Activated CD8-positive, alpha-beta T cell treated with anti-CD3 and anti-CD28 coated beads for 36 hours (primary cell): Measurements from ENCODE around the gene GPR158. TPM values are rescaled to one million over a fixed set of nuclear protein-coding genes. Genes with fewer than 3 reads are reported as not detected.
"Not testable (repeated sequence)": the region's sequence is repeated elsewhere in the genome, so short reads cannot be mapped to it uniquely, and the experiment has no call there.

Source experiments
- ATAC-seq: fragments of 200-7000 bp; cut with Tn5 transposase; one replicate; pipeline ENCODE4 v1.10.0; 2021; ENCODE audit warnings: mild to moderate bottlenecking, moderate library complexity
- CTCF ChIA-PET: fragments of 350-600 bp; sonication (Branson Sonifier 250); formaldehyde crosslinking; loops from one replicate; lab custom pipeline; 2021; ENCODE audit warnings: antibody characterized with exemption; lab: Charles Lee
- POLR2A ChIA-PET: fragments of 350-600 bp; sonication (Branson Sonifier 250); formaldehyde crosslinking; loops from one replicate; lab custom pipeline; 2021; ENCODE audit warnings: antibody characterized with exemption; lab: Charles Lee
- DNase-seq: peaks from one replicate; pipeline ENCODE4 v3.0.0-alpha.2; 2020
- H3K27ac Mint-ChIP-seq: one replicate; pipeline ENCODE4 v1.8.0; 2021; ENCODE audit warnings: mild to moderate bottlenecking, mixed read lengths
- H3K27me3 Mint-ChIP-seq: one replicate; pipeline ENCODE4 v1.8.0; 2021; ENCODE audit warnings: mixed read lengths
- H3K36me3 Mint-ChIP-seq: one replicate; pipeline ENCODE4 v1.8.0; 2021; ENCODE audit warnings: low read depth, mixed read lengths
- H3K4me1 Mint-ChIP-seq: one replicate; pipeline ENCODE4 v1.8.0; 2021; ENCODE audit warnings: low read depth, mixed read lengths
- H3K4me3 Mint-ChIP-seq: one replicate; pipeline ENCODE4 v1.8.0; 2021; ENCODE audit warnings: mild to moderate bottlenecking, moderate library complexity, mixed read lengths
- H3K9me3 Mint-ChIP-seq: one replicate; pipeline ENCODE4 v1.8.0; 2021; ENCODE audit warnings: mixed read lengths
- intact Hi-C: fragments of 100-400 bp; cut with micrococcal nuclease; formaldehyde crosslinking; loops from one replicate; pipeline ENCODE4 v1.10.0; 2022
- total RNA-seq, 2 experiments: library from RNA; stranded (reverse); gene quantifications; one replicate each; pipeline ENCODE4 v1.2.3, GENCODE V29; 2021
- TF ChIP-seq, protein P1 (sequence below): fragments of 200-600 bp; IDR thresholded peaks from one replicate; pipeline ENCODE4 v1.8.0; 2022; ENCODE audit warnings: antibody characterized with exemption, mild to moderate bottlenecking

The GPR158 gene
- total RNA-seq, 2 experiments from 2014 or later: not detected

DNA sequence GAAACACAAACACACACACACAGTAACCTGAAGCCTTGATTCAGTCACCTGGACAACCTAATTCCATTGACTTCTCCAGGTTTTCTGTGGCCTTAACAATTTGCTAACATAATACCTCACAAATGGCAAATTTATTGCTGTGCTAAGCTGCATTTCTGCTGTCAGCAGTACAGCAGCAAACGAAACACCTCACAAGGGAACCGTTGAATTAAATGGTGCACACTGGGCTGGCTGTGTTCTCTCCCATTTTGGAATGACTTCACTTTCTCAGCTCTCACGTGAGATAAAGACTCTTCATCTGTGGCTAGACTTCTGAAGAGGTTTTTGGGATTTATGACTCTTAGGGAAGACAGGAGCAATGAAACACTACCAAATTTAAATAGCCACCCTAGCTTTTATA is 152.5 kb downstream of the GPR158 start:
- TF ChIP-seq, protein P1, sequence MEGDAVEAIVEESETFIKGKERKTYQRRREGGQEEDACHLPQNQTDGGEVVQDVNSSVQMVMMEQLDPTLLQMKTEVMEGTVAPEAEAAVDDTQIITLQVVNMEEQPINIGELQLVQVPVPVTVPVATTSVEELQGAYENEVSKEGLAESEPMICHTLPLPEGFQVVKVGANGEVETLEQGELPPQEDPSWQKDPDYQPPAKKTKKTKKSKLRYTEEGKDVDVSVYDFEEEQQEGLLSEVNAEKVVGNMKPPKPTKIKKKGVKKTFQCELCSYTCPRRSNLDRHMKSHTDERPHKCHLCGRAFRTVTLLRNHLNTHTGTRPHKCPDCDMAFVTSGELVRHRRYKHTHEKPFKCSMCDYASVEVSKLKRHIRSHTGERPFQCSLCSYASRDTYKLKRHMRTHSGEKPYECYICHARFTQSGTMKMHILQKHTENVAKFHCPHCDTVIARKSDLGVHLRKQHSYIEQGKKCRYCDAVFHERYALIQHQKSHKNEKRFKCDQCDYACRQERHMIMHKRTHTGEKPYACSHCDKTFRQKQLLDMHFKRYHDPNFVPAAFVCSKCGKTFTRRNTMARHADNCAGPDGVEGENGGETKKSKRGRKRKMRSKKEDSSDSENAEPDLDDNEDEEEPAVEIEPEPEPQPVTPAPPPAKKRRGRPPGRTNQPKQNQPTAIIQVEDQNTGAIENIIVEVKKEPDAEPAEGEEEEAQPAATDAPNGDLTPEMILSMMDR: no peak
- CTCF ChIA-PET: no interaction called here
- ATAC-seq: no peak

DNA sequence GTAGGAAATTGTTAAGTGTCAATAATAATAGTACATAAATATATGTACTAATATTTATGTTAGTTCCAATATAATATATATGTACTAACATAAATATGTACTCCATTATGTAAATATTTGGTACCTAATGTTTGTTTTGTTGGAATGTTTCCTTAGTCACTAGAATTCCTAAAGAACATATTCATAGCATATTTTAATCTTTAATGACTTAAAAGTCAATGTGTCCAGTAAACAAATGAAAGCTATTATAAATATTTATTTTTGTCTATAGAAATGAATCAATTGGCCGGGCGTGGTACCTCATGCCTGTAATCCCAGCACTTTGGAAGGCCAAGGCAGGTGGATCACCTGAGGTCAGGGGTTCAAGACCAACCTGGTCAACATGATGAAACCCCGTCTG is 153.6 kb downstream of the GPR158 start:
- H3K36me3 Mint-ChIP-seq: no peaks in the 10 kb centered on the region
- intact Hi-C loops: no loop called here
- no peak overlapping the region for H3K27ac Mint-ChIP-seq
- H3K4me3 Mint-ChIP-seq: no peak overlapping the region
- no peak for ATAC-seq
- no peak for DNase-seq
- TF ChIP-seq, protein P1: no peak
- H3K4me1 Mint-ChIP-seq: no peaks in the 10 kb centered on the region
- H3K27me3 Mint-ChIP-seq: no peaks in the 10 kb centered on the region
- CTCF ChIA-PET: no interaction called here
- H3K9me3 Mint-ChIP-seq: peaks cover 7% of the 10 kb centered on the region
- POLR2A ChIA-PET: no interaction called here

More for the DNA sequence above, 152.5 kb downstream of the GPR158 start:
- intact Hi-C loops: no loop called here
- Mint-ChIP-seq H3K36me3 (no peaks in the 10 kb centered on the region), H3K4me1 (no peaks in the 10 kb centered on the region), H3K27ac (no peak overlapping the region), H3K9me3 (peaks cover 7% of the 10 kb centered on the region), H3K27me3 (no peaks in the 10 kb centered on the region), H3K4me3 (no peak overlapping the region)
- no peak for DNase-seq
- POLR2A ChIA-PET: no interaction called here

DNA sequence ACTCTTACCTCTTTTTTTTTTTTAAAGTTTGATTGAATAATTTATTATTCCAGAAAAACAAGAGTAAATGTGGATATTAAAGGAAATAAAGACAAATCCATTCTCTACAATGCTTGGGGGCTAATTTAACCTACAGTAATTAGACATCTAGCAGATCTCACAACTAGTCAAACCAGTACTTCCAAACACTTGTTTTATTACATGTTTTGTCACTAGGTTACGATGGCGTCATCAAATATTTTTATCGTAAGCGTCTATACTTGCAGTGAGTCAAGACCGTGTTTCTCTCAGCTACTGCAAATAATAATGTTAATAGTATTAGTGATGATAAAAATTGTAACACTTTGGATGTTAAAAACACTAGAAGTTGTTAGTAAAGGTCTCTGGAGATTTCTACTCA is 154.8 kb downstream of the GPR158 start:
- CTCF ChIA-PET, H3K9me3 Mint-ChIP-seq, ATAC-seq, H3K27me3 Mint-ChIP-seq, H3K4me1 Mint-ChIP-seq, DNase-seq, H3K36me3 Mint-ChIP-seq, intact Hi-C loops, H3K27ac Mint-ChIP-seq, POLR2A ChIA-PET, H3K4me3 Mint-ChIP-seq: not testable (repeated sequence)

DNA sequence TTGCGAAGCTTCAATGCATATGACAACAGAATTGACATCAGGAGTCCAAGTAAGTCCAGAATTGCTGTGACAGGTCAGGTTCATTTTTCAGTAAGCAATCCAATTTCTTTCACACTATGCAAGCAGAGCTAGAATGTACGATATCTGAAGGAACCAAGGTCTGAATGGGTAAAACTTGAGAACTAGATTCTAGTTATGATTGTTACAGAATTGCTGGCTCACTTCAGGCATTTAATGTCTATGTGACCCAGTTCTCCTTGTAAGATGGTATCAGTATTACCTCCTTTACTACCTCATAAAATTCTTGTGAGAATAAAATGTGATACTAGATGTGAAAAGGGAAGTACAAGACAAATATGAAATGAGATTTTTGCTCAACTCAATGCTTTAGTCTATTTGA is 159.6 kb downstream of the GPR158 start:
- Mint-ChIP-seq H3K27me3 (no peaks in the 10 kb centered on the region), H3K36me3 (no peaks in the 10 kb centered on the region), H3K27ac (no peak overlapping the region), H3K9me3 (peaks cover 2% of the 10 kb centered on the region), H3K4me1 (no peaks in the 10 kb centered on the region), H3K4me3 (no peak overlapping the region)
- CTCF ChIA-PET: no interaction called here
- POLR2A ChIA-PET: no interaction called here
- ATAC-seq (no peak), DNase-seq (no peak)
- intact Hi-C loops: no loop called here
- TF ChIP-seq, protein P1: no peak

DNA sequence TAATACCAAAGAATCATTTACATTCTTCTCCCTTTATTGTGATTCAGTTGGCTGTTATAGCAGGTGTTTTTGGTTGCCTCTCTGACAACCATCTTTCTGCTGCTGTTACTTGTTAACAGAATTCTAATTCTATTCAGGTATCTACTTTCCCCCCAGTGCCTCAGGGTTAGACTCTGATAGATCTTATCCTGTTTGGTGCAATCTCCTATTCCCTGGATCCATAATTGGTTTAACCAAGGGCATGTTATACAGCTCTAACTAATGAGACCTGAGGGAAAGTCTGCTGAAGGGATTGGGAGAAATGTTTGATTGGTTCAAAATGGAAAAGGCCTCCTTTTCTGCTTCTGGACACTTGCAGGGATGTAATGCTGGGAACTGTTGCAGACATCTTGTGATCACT is 161.5 kb downstream of the GPR158 start:
- no peak overlapping the region for H3K27ac Mint-ChIP-seq
- intact Hi-C loops: no loop called here
- H3K36me3 Mint-ChIP-seq: no peaks in the 10 kb centered on the region
- ATAC-seq: no peak
- no peaks in the 10 kb centered on the region for H3K4me1 Mint-ChIP-seq
- no peak overlapping the region for H3K4me3 Mint-ChIP-seq
- no peak for DNase-seq
- no peaks in the 10 kb centered on the region for H3K27me3 Mint-ChIP-seq
- TF ChIP-seq, protein P1: no peak
- POLR2A ChIA-PET: no interaction called here
- CTCF ChIA-PET: no interaction called here
- no peaks in the 10 kb centered on the region for H3K9me3 Mint-ChIP-seq

DNA sequence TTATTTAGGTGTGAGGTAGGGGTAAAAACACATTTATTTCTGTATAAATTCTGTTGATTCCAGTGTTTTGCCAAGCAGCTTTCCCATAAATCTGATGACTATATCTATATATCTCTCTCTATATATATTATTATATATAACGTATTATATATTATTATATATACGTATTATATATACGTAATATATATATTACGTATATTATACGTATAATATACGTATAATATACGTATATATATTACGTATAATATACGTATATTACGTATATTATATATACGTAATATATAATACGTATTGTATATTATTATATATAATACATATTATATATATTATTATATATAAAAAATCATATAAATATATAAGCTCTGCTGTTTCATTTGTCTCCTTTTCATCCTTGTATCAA is 163.5 kb downstream of the GPR158 start:
- Mint-ChIP-seq H3K9me3 (no peaks in the 10 kb centered on the region), H3K4me3 (no peak overlapping the region), H3K4me1 (no peaks in the 10 kb centered on the region), H3K36me3 (no peaks in the 10 kb centered on the region), H3K27me3 (no peaks in the 10 kb centered on the region), H3K27ac (no peak overlapping the region)
- ChIA-PET CTCF (no interaction called here), POLR2A (no interaction called here)
- ATAC-seq (no peak), DNase-seq (no peak)
- intact Hi-C loops: no loop called here
- TF ChIP-seq, protein P1: no peak
